Right renal pelvis (tissue), 4 donors: Measurements from ENCODE around the gene ZIC4. TPM values are rescaled to one million over a fixed set of nuclear protein-coding genes. Genes with fewer than 3 reads are reported as not detected.

Experiments
- DNase-seq, 4 donors: peaks; one replicate each; pipeline ENCODE4 v3.0.0-alpha.2; 2013; ENCODE audit warnings: low read depth in 4 of 4, low spot score in 3 of 4, missing footprints in 1 of 4
- polyA plus RNA-seq, 4 donors: library from polyadenylated mRNA; unstranded; fragments of 120-200 nt; gene quantifications; one replicate each; pipeline ENCODE4 v1.2.1, GENCODE V29; 2013; ENCODE audit not compliant: insufficient read length in 4 of 4

ZIC4 gene
- polyA plus RNA-seq: under 1 TPM in 1 of 4 donors, not detected in 3; 0.05 TPM

GRCh38 chr3:147406028-147406931 is at the start of gene ZIC4:
TSS of gene ZIC4 (minus strand) at chr3:147406543. CDS start at chr3:147402797, 3,746 bp downstream.
- DNase-seq: no peak

- no peak for DNase-seq
Observed at GRCh38 chr3:147449669-147450068, 43.3 kb upstream of the ZIC4 start.

GRCh38 chr3:147447224-147447623 is 40.9 kb upstream of the ZIC4 start:
- no peak for DNase-seq

- DNase-seq: no peak
Observed at GRCh38 chr3:147431751-147432150, 25.4 kb upstream of the ZIC4 start.

GRCh38 chr3:147428754-147429153 is 22.4 kb upstream of the ZIC4 start:
- DNase-seq: no peak

GRCh38 chr3:147428326-147428725 is 22.0 kb upstream of the ZIC4 start:
- DNase-seq: no peak

DNA sequence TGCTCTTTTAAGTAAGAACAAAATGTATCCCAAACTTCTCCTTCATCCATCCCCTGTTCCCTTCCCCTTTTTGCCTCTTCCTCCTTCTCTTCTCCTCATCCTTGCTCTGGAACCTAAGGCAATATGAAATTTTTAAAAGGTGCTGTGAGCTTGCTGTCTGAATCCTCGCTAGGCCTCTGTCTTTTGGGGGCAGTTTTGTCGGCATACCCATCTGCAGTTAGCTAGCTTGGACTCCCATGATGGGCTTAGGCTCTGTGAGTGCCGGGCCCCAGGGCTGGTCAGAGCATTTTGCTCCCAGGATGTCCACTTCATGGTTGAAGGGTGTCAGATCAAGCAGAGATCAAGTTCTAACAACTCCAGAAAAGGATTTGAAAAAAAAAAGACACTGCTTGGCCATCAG is 21.4 kb upstream of the ZIC4 start:
- DNase-seq: no peak

GRCh38 chr3:147426931-147427330 is 20.6 kb upstream of the ZIC4 start:
- DNase-seq: no peak

- DNase-seq: no peak
Observed at GRCh38 chr3:147425388-147425850, 19.1 kb upstream of the ZIC4 start.

- no peak for DNase-seq
Observed at GRCh38 chr3:147424581-147425387, 18.4 kb upstream of the ZIC4 start.

DNA sequence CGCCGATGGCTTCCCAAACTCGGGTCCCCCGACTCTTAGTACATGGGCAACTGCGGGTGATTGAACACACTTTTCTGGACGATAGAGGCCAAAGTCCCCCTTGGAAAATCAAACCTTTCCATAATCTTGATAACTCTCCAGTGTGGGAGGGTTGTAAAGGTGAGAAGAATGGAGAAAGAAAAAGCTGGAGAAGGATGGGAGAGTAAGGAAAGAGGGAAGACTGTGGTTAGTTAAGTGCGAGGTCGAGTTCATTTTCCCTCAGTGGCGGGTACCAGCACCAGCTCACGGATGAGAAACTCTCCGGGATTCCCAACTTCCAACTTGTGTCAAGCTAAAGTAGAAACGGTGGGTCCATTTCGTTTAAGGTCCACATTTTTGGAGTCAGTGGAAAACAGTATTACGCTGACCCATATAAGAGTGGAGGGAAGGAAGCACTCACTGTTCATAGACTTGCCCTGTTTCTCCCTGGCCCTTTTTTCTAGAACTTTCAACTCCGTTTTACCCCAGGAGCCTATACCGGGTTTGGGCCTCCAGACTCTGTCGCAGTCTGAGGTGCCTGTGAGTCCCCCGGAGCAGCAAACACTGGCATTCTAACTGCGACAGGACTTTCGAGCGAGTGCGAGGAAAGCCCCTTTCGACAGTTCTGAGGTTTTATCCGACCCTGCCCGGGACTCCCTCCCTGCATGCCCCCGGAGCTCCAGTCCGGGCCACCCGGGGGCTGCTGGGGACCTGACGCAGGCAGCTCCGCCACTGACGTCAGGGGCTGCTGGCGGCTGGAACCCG is 17.6 kb upstream of the ZIC4 start:
- no peak for DNase-seq

DNA sequence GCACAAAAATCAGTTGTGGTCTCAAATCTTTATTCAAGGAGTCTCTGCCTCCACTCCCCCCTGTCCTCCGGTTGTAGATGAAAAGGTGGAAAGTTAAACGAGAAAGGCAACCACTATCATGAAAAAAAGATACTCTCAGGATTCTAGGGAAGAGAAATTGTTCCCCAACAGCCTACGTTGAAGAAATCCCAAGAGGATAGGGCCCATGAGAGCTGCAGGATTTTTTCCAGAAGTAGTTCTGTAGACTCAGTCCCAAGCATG is 17.1 kb upstream of the ZIC4 start:
- no peak for DNase-seq

DNA sequence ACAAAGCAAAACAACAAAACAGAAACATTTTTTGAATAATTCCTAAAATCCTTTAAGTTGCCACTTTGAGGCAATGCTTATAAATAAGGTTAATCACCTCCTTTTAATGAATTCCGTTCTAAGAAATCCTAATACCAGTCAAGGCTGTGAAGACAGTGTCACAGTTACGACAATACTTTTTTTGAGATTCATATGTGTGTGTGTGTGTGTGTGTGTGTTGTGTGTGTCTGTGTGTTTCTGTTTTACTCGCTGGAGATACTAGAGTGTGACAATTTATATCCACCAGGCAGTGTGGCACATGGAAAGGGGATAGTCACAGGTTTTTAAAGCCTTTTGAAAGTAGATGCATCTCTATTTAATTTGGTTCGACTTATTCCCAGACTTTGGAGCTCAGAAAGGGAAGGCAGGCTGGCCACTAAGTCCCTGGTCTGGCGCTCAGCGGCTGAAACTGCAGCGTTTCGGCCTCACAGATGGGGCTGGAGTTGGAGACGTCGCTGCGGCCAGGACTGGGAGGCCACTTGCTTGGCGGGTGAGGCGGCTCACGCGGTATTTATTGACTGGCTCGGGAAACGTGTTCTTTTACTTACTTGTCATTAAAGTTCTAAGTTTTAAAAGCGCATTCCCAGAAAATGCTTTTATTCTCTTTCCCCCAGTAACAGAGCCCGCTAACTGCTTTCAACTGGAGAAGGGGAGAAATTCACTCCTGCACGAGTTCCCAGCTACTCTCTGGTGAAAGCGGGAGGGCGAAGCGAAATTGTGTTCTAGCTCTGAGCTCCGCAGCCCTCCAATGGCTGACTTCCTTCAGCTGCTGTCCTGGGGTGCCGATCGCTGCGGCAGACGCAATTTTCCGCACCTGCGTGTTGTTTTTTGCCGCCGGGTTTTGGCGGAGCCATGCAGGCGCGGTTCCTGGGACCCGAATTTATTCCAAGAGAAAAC is 16.5 kb upstream of the ZIC4 start:
- no peak for DNase-seq

DNA sequence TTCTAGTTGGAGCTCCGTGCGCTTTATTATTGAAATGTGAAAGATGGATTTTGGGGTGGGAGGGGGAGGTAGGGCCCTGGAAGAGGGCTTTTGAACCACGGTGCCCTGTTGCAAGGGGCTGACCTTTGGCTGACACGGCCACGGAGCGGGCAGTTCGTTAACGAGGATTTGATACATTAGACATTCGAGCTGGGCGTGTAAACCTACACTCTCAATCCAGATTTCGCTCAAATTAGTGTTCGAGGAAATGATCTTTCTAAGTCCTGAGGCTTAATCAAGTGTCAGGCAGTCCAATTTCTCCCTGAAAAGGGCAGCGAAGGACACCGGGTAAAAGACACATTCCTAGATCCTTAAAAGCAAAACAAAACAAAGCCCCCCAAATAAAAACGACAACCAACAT is 15.9 kb upstream of the ZIC4 start:
- no peak for DNase-seq

GRCh38 chr3:147421184-147421912 is 15.0 kb upstream of the ZIC4 start:
- no peak for DNase-seq

DNA sequence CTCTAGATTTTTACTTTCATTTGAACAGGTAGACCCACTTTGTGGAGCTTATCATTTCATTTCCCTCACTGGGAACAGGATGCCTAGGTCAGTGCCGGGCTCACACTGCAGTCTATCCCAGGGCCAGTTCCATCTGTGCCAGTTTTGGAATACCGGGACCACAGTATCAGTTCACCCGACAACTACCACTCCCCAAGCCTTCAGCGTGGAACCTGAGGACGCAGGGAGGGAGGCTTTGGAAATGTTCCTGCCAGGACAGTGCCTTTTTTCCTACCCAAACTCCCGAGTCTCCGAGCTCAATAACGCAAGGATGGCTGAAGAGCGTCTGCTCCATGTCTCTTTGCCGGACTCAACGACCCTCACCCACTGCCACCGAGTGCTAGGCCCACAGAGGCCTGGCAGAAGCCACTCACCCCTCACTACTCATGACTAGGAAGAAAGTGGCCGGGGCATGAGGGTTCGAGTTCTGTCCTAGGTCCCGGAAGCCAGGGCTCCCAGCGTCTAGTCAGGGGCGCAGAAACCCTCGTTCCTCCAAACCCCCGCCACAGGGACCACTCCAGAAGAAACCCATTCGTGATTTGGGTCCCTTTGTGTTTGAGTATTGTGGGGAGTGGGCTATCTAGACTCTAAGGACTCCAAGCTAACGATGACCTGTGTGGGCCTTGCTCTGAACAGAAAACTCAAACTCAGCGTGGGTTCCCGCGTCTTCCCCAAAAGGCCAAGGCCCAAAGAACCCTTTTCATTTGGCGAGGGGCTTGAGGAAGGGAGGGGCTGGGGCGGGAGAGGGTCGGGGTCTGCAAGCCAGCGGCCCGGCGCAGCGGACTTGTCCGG is 14.2 kb upstream of the ZIC4 start:
- no peak for DNase-seq

DNA sequence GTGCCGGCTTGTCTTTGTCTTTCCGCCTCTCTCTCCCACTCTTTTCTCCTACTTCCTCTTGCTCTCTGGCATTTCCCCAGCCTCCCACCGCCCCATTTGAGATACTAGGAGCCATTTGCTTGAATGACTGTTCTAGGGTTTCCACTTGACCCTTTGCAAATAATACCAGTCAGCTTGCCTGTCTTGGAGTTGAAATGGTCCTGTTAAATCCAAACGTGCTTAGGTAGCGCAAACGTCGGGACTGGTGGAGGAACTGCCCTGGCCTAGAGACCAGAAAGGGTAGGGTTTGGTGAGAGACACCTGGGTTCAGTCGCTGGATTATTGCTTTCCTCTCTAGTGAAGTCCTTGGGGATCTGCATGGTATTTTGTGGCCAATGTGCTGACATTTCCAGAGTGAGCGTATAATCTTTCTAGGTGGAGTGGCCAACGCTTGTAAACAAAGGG is 13.5 kb upstream of the ZIC4 start:
- DNase-seq: no peak
